HG03457 (cell line): ENCODE results near the gene NUP210L.
A peak's percentile ranks its signal among the peaks of the same experiment; 100 is the strongest.
"Not testable (repeated sequence)": the region's sequence is repeated elsewhere in the genome, so short reads cannot be mapped to it uniquely, and the experiment has no call there.

Experiments
- ATAC-seq: cut with Tn5 transposase; IDR thresholded peaks from one replicate; pipeline ENCODE4 v1.9.1; 2021; ENCODE audit warnings: moderate number of reproducible peaks; ENCODE audit not compliant: unreplicated experiment

NUP210L gene

GRCh38 chr1:153995640-153996039, 159.2 kb downstream of the NUP210L start:
- ATAC-seq = no peak

GRCh38 chr1:153995202-153995601, 159.7 kb downstream of the NUP210L start:
- no peak for ATAC-seq

- ATAC-seq = no peak
Measured at GRCh38 chr1:153991806-153992205, 163.1 kb downstream of the NUP210L start.

GRCh38 chr1:153991151-153991630, 163.7 kb downstream of the NUP210L start:
- no peak for ATAC-seq

- ATAC-seq = peak; percentile 50
Measured at GRCh38 chr1:153990468-153991150, 164.3 kb downstream of the NUP210L start, which contains the start of gene RPS27. Gene RPS27, plus strand, starts transcription at chr1:153990762. Its CDS starts 35 bp downstream, at chr1:153990797.

GRCh38 chr1:153987621-153988020, 167.3 kb downstream of the NUP210L start:
- ATAC-seq = no peak

- no peak for ATAC-seq
Measured at GRCh38 chr1:153985941-153986761, 168.7 kb downstream of the NUP210L start, which contains the start of gene RAB13. Gene RAB13, minus strand, starts transcription at chr1:153986339. Its CDS starts 103 bp downstream, at chr1:153986236.

GRCh38 chr1:153985341-153985912, 169.4 kb downstream of the NUP210L start:
- no peak for ATAC-seq

- ATAC-seq = no peak
Measured at GRCh38 chr1:153984123-153984894, 170.6 kb downstream of the NUP210L start.

GRCh38 chr1:153981735-153982134, 173.1 kb downstream of the NUP210L start:
- not testable (repeated sequence) for ATAC-seq

- not testable (repeated sequence) for ATAC-seq
Measured at GRCh38 chr1:153979091-153979490, 175.8 kb downstream of the NUP210L start.

GRCh38 chr1:153978274-153978909, 176.5 kb downstream of the NUP210L start:
- ATAC-seq = no peak

GRCh38 chr1:153977250-153978240, 177.3 kb downstream of the NUP210L start, which contains the start of gene JTB:
Gene JTB, minus strand, starts transcription at chr1:153977674. Its CDS starts 422 bp downstream, at chr1:153977252.
- ATAC-seq = peak; percentile 62

GRCh38 chr1:153976819-153977249, 178.0 kb downstream of the NUP210L start:
- no peak for ATAC-seq

- ATAC-seq = no peak
Measured at GRCh38 chr1:153973525-153973924, 181.3 kb downstream of the NUP210L start.

GRCh38 chr1:153973071-153973470, 181.8 kb downstream of the NUP210L start:
- no peak for ATAC-seq

GRCh38 chr1:153970346-153970745, 184.5 kb downstream of the NUP210L start:
- ATAC-seq = no peak

- no peak for ATAC-seq
Measured at GRCh38 chr1:153968972-153969371, 185.9 kb downstream of the NUP210L start.

- ATAC-seq = no peak
Measured at GRCh38 chr1:153968408-153968807, 186.5 kb downstream of the NUP210L start.
